Stimulated activated CD8-positive, alpha-beta memory T cell treated with anti-CD3 and anti-CD28 coated beads, Interleukin-4, amount 100 ng/mL, for 1 hour (primary cell): ENCODE measurements around the gene ZNF519.
"Not testable (repeated sequence)": the region's sequence is repeated elsewhere in the genome, so short reads cannot be mapped to it uniquely, and the experiment has no call there.

Experiments used
- DNase-seq, 2 donors: peaks; one replicate each; pipeline ENCODE4 v3.0.0-alpha.2; 2020; ENCODE audit warnings: low read depth in 2 of 2, low spot score in 1 of 2

Gene ZNF519

DNA sequence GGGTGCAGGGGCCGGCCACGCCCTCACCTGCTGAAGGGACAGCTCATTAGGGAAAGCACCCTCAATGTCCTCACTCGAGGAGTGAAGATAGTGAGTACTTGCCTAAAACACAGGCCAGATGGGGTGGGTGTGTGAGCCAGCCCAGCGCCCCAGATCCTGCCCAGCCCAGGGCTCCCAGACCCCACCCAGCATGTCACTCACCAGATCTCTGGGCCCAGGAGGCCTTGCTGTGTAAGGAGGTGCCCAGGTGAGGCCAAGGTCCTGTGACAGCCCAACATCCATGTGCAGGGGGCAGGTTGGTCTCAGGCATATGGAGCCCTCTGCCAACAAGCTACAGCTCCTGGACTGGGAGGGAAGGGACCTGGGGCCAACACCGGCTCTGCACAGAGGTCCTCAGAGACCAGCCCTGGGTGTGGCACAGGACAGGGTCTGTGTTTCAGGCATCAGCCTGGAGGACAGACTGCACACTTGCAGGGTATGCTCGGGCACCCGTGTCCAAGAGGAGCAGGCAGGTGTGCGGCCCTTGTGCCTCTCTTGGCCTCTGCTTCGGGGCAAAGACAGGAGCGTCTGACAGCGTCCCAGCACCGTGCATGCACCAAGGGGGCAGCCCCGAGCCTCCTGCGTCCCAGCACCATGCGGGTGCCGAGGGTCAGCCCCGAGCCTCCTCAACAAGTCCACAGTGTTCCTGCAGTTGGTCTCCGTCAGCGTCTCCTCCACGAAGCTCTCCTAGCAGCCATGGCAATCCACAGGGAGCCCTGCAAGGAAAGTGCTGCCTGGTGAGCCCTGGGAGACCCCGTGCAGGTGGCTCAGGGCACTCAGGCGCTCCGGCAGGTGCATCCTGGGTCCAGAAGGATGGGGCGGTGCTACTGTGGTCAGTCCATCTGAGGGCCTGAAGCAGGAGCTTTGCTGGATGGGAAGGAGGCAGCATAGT, 16.0 kb upstream of the ZNF519 start:
- not testable (repeated sequence) for DNase-seq

DNA sequence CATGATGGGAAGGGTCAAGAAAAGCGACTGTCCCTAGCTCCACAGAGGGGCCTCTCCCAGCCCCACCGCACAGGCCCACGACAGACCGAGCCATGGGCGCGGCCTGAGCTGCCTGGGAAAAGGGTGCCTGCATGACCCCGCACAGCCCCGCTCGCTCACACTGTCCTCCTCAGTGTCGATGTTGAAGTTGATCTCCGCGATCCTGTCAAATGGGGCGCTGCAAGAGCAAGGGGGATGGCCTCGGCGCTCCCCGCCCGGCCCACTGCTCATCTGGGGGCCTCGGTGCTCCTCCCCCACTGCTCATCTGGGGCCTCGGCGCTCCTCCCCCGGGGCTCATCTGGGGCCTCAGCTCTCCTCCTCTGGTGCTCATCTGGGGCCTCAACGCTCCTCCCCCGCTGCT, 14.5 kb upstream of the ZNF519 start:
- DNase-seq: not testable (repeated sequence)

DNA sequence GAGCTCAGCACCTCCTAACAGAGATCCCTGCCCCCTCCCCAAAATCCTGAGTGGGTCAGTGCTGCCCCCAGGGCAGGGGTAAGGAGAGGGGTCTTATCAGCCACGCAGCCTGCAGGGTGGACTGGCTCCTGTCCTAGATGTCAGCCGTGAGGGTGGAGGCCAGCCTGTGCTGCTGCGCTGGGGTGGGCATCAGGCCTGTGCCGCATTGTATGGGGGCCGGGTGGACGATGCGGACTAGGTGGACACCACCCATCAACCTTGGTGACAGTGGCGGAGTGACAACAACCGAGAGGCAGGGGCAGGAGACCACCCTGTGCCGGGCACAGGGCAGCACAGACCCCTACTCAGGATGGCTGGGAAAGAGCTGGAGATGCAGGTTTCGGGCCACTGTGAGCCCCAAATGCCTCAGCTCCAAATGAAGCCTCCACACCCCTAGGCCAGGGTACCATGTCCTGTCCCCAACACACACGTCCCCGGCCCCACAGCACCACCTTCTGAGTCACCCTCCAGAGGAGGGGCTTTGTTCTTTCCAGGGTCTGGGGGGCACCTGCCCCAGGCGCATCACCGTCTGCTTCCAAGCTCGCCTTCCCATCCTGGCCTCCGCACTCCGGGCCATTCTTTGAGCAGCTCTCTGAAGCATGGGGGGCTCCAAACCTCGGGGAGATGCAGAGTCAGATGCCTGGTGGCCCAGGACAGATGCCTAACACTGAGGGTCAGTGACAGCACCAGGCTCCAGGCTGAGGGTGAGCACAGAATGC, 13.5 kb upstream of the ZNF519 start:
- DNase-seq: not testable (repeated sequence)

DNA sequence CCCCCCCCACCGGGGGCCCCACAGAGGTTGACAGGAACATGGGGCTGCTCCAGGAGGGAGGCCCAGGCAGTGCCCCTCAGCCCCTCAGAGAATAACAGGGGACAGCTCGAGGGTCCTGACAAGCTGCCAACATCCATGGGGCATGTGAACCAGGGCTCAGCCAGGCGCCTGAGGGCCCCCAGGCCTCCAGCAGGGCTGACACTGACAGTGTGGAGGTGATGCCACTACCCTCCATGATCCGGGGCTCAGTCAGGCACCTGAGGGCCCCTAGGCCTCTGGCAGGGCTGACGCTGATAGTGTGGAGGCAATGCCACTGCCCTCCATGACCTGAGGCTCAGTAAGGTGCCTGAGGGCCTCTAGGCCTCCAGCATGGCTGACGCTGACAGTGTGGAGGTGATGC, 12.8 kb upstream of the ZNF519 start:
- not testable (repeated sequence) for DNase-seq

DNA sequence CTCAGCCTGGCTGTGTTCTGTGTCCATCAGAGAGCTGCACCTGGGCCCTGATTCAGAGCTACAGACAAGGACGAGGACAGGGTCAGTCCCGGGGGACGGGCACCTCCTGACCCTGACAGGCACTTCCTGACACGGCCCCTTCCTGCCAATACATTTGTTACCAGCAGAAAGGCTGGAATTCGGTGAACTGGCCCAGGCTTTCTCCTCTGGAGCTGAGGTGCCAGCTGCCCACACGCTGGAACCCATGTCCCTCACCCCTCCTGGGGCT, 12.3 kb upstream of the ZNF519 start:
- no peak for DNase-seq

DNA sequence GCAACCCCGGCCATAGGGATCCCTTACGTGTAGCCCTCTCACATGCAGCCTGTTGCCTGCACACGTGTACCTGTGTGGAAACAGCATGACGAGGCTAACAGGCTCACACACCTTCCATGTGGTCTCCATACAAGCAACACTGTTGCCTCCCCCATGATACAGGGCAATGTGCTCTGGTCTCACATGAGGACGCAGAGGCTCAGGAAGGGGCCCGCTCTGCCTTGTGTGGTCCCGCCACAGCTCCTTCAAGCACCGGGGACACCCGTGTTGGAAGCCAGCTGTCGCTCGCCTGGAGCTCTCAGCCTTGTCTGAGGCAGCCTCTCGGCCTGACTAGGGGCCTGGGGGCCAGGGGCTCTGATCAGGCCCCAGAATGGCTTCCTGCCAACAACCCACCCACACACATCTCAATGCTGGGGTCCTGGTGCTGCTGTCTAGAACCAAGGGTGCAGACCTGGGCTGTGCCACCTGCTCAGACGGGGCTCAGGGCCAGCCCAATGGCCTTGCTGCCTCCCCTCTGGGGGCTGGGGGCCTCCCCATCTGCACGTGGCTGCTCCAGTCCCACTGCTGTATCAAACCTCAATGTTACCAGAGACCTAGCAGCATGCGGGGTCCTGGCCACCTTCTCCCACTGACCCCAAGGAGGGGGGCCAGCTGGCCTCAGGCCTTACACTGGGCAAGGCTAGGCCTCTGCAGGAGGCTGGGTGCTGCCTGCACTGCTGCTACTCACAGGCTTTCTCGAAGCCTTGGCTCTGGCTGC, 11.8 kb upstream of the ZNF519 start:
- DNase-seq: not testable (repeated sequence)

DNA sequence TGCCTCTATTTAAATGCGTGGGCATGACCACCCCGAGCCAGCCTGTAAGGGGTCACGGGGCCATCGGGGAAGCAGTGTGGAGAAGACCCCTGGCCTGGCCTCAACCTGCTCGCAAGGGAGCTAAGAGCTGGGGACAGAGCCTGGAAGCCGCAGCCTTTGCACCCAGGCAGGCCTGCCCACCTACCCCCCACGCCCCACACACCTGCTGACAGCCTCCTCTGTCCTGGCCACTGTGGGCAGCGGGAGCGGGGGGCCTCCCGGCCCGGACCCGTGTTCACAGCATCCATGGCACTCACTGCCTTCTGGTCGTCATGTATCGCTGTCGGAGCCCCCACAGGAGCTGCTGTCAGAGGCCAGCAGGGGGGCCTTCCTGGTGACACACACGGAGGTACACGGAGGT, 11.2 kb upstream of the ZNF519 start:
- DNase-seq: not testable (repeated sequence)

DNA sequence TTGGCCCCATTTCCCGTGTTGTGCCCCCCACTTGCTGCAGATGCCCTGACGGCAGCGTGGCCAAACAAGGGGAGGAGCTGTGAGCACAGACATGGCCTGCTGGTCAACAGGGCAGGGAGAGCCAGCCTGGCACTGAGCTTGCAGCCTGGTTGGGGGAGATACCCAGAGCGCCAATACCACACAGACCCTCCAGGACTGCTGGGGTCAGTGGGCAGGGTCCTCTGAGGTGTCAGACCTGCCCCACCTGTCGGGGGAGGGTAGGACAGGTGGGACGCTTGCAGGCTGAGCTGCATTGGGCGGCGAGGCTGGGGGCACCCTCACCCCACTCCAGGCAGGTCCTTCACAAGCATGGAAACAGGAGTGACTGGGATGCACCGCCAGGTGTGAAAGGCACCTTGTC, 9.9 kb upstream of the ZNF519 start:
- not testable (repeated sequence) for DNase-seq

DNA sequence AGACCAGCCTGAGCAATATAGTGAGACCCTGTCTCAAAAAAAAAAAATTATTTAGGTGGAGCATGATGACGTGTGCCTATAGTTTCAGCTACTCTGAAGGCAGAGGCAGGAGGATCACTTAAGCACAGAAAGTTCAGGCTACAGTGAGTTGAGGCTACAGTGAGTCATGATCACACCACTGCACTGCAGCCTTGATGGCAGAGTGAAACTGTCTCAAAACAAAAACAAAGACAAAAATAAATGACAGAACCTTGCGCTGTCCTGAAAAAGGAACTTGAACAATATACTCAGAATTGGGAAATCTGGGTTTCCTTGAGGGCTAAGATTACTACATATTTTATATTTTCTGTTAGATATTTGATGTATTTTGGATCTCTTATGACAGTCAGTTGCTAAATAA, 7.3 kb upstream of the ZNF519 start:
- DNase-seq: not testable (repeated sequence)

DNA sequence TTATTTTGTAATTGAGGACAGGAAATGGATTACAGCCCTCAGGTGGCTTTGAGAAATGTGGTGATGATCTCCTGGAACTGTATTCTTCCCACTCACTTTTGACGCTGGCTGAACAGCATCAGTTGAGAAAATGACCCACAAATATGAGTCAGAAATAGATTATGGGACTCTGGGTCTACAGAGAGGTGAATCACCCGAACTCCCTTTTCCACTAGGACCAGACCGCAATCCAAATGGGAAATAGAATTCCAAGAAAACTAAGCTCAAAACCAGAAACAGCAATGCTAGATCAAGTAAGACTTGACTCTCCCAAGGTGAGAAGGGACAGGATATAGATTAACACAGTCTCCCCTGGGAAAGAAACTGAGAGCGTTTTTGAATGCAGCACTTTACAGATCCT, 5.7 kb upstream of the ZNF519 start:
- not testable (repeated sequence) for DNase-seq

DNA sequence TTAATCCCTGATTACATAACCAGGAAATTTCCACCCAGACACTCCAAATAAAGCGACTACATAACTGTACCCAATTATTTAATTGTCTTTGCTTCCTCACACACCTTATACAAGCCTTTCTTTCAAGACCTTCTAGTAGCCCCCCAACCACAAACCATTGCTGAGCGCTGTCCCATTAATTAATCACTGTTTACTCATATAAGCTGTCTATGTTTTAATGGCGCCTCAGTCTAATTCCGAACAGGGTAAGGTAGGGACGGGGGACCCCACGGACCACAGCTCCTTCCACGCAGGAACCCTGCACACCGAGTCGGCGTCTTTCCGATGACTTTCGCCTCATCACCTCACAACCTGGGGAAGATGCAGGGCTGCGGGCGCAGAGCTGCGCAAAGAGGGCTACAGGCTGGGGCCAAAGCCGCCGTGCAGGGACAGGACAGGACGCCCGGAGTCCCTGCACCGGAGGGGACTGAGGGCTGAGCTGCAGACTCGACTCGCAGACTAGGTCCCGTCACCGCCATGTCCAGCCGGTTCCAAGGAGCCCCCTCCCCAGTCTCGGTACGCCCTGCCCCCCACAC, 452 bp downstream of the ZNF519 start:
- not testable (repeated sequence) for DNase-seq

DNA sequence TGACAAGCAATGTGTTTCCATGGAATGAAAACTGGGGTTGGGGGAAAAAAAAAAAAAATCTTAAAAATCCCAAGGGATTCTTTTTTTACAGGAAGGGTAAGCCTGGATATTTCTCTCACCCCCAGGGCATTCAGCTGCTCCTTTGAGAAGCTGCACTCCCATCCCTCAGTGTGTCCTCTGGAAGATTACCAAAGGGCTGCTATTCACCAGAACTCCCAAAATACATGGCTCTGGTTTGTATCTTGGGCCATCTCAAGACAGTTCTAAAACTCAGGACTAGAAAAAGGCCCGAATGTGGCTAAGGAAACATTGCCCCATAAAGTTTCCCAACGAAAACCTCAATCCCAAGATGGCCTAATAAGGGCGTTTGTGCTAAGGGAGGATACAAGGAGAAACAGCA, 1.4 kb downstream of the ZNF519 start:
- DNase-seq: not testable (repeated sequence)

DNA sequence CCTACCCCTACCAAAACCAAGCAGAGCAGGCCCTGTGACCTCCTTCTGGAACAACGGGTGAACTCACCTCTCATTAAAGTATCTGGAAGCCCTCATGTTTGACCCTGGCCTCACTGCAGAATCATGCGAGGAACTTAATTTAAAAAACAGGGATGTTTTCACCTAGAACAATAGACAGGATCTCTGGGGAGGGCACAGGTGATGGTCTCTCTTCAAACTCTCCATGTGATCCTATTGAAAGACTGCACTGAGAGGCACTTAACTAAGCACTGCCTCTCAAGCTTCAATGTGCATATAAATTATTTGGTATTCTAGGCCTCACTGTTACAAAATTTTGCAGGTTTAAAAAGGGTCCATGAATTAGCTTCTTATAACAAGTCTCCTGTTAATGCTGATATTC, 7.5 kb downstream of the ZNF519 start:
- DNase-seq: no peak

DNA sequence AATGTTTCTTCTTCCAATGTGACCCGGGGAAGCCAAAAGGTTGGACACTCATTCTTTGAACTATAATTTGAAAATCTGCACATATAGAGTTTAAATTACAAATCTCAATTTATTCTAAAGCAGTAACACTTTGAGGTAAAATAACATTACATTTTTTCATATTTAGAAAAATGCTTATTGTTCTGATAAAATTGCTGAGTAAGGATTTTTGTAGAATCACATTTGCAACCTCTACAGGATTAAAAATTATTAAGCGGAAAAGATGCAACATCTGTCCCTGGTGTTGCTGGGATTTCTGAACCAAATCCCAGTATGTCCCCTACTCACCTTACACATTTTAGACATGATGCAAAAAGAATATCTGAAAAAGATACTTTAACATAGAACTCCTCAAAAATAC, 10.1 kb downstream of the ZNF519 start:
- DNase-seq: no peak

DNA sequence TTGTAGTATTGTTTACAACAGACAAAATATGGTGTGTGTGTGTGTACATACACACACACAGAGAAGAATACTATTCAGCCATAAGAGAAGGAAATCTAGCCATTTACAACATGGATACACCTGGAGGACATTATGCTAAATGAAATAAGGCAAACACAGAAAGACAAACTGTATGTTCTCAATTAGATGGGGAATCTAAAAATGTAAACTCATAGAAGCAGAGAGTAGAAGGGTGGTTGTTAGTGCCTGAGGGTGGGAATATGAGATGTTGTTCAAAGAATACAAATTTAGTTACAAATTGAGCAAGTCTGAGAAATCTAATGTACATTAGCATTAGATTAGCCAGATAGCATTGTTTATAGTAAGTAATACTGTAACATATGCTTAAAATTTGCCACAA, 11.3 kb downstream of the ZNF519 start:
- no peak for DNase-seq

DNA sequence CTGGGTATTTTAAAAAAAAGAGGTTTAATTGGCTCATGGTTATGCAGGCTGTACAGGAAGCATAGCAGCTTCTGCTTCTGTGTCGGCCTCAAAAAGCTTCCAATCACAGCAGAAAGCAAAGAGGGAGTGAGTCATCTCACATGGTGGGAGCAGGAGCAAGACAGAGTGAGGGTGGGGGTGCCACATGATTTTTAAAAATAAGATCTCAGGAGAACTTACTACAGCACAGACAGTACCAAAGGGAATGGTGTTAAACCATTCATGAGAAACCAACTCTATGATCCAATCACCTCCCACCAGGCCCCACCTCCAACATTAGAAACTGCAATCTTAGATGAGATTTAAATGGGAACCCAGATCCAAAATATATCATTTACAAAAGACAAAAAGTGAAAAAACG, 14.6 kb downstream of the ZNF519 start:
- no peak for DNase-seq

DNA sequence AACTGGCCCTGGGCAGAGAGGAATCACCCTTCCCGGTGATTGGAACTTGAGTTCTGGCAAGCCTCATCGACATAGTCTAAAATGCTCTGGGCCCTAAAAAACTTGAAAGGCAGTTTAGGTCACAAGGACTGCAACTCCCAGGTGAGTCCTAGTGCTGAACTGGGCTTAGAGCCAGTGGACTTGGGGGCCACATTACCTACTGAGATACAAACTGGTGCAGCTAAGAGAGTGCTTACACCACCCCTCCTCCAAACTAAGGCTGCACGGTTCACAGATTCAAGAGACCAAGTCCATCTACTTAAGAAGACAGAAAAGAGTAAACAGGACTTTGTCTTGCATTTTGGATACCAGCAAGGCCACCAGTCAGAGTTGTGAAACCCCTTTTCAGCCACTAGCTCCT, 25.3 kb downstream of the ZNF519 start:
- DNase-seq: no peak

DNA sequence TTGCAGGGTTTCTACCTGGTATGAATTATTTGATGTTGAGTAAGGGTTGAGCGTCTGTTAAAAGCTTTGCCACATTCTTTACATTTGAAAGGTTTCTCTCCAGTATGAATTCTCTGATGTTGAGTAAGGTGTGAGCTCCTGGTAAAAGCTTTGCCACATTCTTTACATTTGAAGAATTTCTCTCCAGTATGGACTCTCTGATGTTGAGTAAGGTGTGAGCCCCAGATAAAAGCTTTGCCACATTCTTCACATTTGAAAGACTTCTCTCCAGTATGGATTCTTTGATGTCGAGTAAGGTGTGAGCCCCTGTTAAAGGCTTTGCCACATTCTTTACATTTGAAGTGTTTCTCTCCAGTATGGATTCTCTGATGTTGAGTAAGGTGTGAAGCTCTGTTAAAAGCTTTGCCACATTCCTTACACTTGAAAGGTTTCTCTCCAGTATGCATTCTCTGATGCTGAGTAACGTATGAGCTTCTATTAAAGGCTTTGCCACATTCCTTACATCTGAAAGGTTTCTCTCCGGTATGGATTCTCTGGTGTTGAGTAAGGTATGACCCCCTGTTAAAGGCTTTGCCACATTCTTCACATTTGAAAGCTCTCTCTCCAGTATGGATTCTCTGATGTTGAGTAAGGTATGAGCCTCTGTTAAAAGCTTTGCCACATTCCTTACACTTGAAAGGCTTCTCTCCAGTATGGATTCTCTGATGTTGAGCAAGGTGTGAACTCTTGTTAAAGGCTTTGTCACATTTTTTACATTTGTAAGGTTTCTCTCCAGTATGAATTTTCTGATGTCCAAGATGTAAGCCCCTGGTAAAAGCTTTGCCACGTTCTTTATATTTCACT, 27.1 kb downstream of the ZNF519 start:
- DNase-seq: no peak

DNA sequence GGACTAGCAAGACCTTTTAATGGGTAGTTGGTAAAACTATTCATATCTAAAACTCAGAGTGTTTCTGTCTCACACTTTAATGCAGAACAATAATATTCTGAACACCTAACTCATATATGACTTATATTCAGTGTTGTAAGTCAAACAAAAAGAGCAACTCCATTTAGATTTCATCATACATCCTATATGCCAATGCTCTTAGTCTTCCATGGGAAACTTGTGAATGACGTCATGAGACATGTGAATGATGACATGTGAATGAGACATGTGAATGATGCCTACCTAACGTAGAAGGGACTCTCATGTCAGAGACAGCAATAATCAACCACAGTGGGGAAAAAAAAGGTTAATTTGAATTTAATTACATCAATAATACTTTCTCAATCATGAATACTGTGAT, 28.0 kb downstream of the ZNF519 start:
- DNase-seq: no peak

DNA sequence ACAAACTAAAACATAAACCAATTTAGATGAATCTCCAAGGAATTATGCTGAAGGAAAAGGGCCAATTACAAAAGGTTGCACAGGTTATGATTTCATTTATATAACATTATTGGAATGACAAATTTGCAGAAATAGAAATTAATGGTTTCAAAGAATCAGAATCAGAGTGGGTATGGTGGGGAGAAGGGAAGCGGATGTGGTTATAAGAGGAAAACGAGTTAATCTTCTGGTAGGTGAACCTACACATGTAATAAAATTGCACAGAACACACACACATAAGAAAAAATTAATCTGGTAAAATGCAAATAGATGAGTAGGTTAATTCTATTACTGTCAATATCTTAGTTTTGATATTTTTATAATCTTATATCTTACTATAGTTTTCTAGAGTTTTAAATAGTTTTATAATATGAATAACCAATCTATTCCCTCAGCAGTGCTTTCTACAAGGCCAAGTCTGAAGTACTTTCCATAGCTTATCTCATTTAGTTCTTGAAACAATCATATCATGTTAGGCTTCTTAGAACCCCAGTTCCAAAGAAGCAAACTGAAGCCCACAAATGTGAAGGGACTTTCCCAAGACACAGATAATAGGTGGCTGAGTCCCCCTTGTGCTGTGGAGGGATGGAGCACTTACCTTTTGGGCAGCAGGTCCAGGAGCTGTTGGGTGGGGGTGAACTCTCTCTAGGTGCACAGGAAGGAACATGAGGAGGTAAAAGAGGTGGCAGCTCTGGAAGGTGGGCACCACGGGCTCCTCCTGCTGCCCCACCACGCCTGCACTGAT, 31.5 kb downstream of the ZNF519 start:
- no peak for DNase-seq
